Measurements from ENCODE around the gene C19orf81. TPM values are rescaled to one million over a fixed set of nuclear protein-coding genes. Genes with fewer than 3 reads are reported as not detected.

Gene C19orf81
- polyA plus RNA-seq, 1 donor from 2014 or later = 28.3 TPM

DNA sequence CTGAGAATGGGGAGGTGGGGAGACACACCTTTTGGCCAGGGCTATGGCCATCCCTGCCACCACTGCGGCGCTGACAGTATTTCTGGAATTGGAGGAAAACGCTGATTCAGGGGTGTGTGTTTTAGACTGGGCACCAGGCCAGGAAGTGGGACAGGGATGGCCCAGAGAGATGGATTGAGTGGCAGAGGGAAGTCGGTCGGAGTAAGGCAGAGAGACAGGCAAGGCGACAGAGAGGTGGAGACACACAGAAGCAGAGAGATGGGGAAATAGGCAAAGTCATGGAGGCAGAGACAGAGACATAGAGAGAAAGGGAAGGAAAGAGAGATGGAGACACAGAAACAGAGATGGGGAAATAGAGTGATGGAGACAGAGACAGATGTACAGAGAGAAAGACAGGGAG lies 4.1 kb upstream of the C19orf81 start:
- H3K27ac ChIP-seq (ENCODE audit: low read length) = no peak overlapping the region
- no peak overlapping the region for H2AFZ ChIP-seq (ENCODE audit: low read depth, low read length)
- H3F3A ChIP-seq (ENCODE audit: insufficient read depth, low read length, poor library complexity, severe bottlenecking) = no peaks in the 10 kb centered on the region
- no peak overlapping the region for H3K4me2 ChIP-seq (ENCODE audit: low read length)
- H3K36me3 ChIP-seq (ENCODE audit: insufficient read depth, low read length) = no peaks in the 10 kb centered on the region
- no peaks in the 10 kb centered on the region for H3K9me3 ChIP-seq (ENCODE audit: low read length)
- peaks cover 26% of the 10 kb centered on the region for H3K27me3 ChIP-seq (ENCODE audit: insufficient read depth, low read depth, low read length)
- no peak overlapping the region for H3K9ac ChIP-seq (ENCODE audit: low read length)
- no peaks in the 10 kb centered on the region for H3K79me2 ChIP-seq (replicated peaks; ENCODE audit: insufficient read depth, low read length)
- no peaks in the 10 kb centered on the region for H3K9me2 ChIP-seq (ENCODE audit: insufficient read depth, low read length)
- no peak overlapping the region for H3K4me3 ChIP-seq (ENCODE audit: low read length)
- H4K20me1 ChIP-seq (ENCODE audit: insufficient read depth) = no peaks in the 10 kb centered on the region
- TF ChIP-seq TAF1 (IDR thresholded peaks at IDR 0.05; ENCODE audit: low read depth) (no peak), POLR2AphosphoS5 (IDR thresholded peaks at IDR 0.05) (no peak), EP300 (conservative IDR thresholded peaks at IDR 0.05; ENCODE audit: poor library complexity, severe bottlenecking) (no peak), SMC3 (conservative IDR thresholded peaks at IDR 0.05; ENCODE audit: poor library complexity) (no peak), RAD21 (conservative IDR thresholded peaks at IDR 0.05) (no peak), MXI1 (conservative IDR thresholded peaks at IDR 0.05; ENCODE audit: poor library complexity, severe bottlenecking) (no peak), EZH2 (IDR thresholded peaks at IDR 0.05; ENCODE audit: borderline replicate concordance, insufficient read depth, low read length, poor library complexity, severe bottlenecking) (no peak)
- TF ChIP-seq, protein P1, sequence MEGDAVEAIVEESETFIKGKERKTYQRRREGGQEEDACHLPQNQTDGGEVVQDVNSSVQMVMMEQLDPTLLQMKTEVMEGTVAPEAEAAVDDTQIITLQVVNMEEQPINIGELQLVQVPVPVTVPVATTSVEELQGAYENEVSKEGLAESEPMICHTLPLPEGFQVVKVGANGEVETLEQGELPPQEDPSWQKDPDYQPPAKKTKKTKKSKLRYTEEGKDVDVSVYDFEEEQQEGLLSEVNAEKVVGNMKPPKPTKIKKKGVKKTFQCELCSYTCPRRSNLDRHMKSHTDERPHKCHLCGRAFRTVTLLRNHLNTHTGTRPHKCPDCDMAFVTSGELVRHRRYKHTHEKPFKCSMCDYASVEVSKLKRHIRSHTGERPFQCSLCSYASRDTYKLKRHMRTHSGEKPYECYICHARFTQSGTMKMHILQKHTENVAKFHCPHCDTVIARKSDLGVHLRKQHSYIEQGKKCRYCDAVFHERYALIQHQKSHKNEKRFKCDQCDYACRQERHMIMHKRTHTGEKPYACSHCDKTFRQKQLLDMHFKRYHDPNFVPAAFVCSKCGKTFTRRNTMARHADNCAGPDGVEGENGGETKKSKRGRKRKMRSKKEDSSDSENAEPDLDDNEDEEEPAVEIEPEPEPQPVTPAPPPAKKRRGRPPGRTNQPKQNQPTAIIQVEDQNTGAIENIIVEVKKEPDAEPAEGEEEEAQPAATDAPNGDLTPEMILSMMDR (IDR thresholded peaks at IDR 0.05; ENCODE audit: poor library complexity, severe bottlenecking) = no peak
- TF ChIP-seq, protein P2, sequence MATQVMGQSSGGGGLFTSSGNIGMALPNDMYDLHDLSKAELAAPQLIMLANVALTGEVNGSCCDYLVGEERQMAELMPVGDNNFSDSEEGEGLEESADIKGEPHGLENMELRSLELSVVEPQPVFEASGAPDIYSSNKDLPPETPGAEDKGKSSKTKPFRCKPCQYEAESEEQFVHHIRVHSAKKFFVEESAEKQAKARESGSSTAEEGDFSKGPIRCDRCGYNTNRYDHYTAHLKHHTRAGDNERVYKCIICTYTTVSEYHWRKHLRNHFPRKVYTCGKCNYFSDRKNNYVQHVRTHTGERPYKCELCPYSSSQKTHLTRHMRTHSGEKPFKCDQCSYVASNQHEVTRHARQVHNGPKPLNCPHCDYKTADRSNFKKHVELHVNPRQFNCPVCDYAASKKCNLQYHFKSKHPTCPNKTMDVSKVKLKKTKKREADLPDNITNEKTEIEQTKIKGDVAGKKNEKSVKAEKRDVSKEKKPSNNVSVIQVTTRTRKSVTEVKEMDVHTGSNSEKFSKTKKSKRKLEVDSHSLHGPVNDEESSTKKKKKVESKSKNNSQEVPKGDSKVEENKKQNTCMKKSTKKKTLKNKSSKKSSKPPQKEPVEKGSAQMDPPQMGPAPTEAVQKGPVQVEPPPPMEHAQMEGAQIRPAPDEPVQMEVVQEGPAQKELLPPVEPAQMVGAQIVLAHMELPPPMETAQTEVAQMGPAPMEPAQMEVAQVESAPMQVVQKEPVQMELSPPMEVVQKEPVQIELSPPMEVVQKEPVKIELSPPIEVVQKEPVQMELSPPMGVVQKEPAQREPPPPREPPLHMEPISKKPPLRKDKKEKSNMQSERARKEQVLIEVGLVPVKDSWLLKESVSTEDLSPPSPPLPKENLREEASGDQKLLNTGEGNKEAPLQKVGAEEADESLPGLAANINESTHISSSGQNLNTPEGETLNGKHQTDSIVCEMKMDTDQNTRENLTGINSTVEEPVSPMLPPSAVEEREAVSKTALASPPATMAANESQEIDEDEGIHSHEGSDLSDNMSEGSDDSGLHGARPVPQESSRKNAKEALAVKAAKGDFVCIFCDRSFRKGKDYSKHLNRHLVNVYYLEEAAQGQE (IDR thresholded peaks at IDR 0.05; ENCODE audit: borderline replicate concordance) = no peak

DNA sequence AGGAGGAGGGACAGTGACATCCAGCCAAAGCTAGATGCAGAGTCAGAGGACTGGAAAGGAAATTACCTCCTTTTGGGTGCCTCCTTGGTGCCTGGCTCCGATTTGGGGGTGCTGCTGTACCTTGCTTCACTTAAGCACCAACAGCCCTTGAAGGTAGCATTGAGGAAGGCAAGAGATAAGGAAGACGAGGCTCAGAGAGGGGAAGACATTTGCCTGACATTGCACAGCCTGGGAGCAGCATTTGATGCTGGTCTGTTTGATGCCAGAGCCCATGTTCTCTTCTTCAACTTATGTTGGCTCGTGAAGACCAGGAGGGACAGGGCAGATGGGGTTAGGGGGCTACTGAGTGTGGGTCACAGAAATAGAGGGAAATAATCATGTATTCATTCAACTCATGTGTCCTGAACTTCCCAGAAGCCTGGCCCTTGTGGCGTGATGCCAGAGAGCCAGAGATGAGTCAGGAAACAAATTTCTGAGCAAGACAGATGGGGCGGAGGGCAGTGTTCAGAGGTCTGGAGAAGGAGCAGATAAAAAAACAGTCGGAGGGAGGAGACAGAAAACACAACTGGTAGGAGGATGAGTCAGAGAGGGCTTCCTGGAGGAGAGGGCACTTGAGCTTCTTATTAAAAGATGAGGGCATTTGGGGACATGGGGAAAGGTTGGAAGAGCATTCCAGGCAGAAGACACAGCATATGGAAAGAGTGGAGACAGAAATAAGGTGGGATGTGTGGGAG lies 3.0 kb upstream of the C19orf81 start:
- H3K4me2 ChIP-seq (ENCODE audit: low read length) = no peak overlapping the region
- no peaks in the 10 kb centered on the region for H4K20me1 ChIP-seq (ENCODE audit: insufficient read depth)
- no peak overlapping the region for H2AFZ ChIP-seq (ENCODE audit: low read depth, low read length)
- H3K9me2 ChIP-seq (ENCODE audit: insufficient read depth, low read length) = no peaks in the 10 kb centered on the region
- TF ChIP-seq EP300 (conservative IDR thresholded peaks at IDR 0.05; ENCODE audit: poor library complexity, severe bottlenecking) (no peak), RAD21 (conservative IDR thresholded peaks at IDR 0.05) (no peak), EZH2 (IDR thresholded peaks at IDR 0.05; ENCODE audit: borderline replicate concordance, insufficient read depth, low read length, poor library complexity, severe bottlenecking) (no peak)
- no peak overlapping the region for H3K4me3 ChIP-seq (ENCODE audit: low read length)
- no peaks in the 10 kb centered on the region for H3K9me3 ChIP-seq (ENCODE audit: low read length)
- no peaks in the 10 kb centered on the region for H3F3A ChIP-seq (ENCODE audit: insufficient read depth, low read length, poor library complexity, severe bottlenecking)
- H3K27me3 ChIP-seq (ENCODE audit: insufficient read depth, low read depth, low read length) = peaks cover 26% of the 10 kb centered on the region
- no peak overlapping the region for H3K27ac ChIP-seq (ENCODE audit: low read length)
- H3K9ac ChIP-seq (ENCODE audit: low read length) = no peak overlapping the region
- no peaks in the 10 kb centered on the region for H3K36me3 ChIP-seq (ENCODE audit: insufficient read depth, low read length)
- no peaks in the 10 kb centered on the region for H3K79me2 ChIP-seq (replicated peaks; ENCODE audit: insufficient read depth, low read length)
